Testis (tissue), 2 donors: ENCODE data around the gene DCDC2B.
"Not testable (repeated sequence)": the region's sequence is repeated elsewhere in the genome, so short reads cannot be mapped to it uniquely, and the experiment has no call there.

Experiments
- POLR2A ChIP-seq: fragments of 450-650 bp; IDR thresholded peaks from one replicate; pipeline ENCODE4 v1.6.1; 2017; ENCODE audit warnings: antibody characterized with exemption, mild to moderate bottlenecking, moderate library complexity
- TF ChIP-seq, protein P1 (sequence below), 3 experiments: fragments of 450-650 bp in 2 of 3; fragments of 200-600 bp in 1 of 3; sonication (generic) in 1 of 3; IDR thresholded peaks; one replicate each; pipeline ENCODE4 v1.5.1; 2016 to 2019; ENCODE audit warnings: antibody characterized with exemption in 3 of 3, mild to moderate bottlenecking in 2 of 3, moderate library complexity in 1 of 3

DNA sequence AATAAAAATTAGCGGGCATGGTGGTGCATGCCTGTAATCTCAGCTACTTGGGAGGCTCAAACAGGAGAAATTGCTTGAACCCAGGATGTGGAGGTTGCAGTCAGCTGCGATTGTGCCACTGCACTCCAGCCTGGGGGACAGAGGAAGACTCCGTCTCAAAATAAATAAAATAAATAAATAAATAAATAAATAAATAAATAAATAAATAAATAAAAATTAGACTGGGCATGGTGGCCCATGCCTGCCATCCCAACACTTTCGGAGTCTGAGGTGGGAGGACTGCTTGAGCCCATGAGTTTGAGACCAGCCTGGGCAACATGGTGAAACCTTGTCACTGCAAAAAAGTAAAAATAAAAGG lies 54.3 kb downstream of the DCDC2B start:
- TF ChIP-seq POLR2A, result not testable (repeated sequence)
- TF ChIP-seq, protein P1, sequence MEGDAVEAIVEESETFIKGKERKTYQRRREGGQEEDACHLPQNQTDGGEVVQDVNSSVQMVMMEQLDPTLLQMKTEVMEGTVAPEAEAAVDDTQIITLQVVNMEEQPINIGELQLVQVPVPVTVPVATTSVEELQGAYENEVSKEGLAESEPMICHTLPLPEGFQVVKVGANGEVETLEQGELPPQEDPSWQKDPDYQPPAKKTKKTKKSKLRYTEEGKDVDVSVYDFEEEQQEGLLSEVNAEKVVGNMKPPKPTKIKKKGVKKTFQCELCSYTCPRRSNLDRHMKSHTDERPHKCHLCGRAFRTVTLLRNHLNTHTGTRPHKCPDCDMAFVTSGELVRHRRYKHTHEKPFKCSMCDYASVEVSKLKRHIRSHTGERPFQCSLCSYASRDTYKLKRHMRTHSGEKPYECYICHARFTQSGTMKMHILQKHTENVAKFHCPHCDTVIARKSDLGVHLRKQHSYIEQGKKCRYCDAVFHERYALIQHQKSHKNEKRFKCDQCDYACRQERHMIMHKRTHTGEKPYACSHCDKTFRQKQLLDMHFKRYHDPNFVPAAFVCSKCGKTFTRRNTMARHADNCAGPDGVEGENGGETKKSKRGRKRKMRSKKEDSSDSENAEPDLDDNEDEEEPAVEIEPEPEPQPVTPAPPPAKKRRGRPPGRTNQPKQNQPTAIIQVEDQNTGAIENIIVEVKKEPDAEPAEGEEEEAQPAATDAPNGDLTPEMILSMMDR (IDR thresholded peaks at IDR 0.05), result not testable (repeated sequence)
